Activated CD8-positive, alpha-beta T cell treated with anti-CD3 and anti-CD28 coated beads for 36 hours (primary cell): ENCODE measurements around the gene PCP4. TPM values are rescaled to one million over a fixed set of nuclear protein-coding genes. Genes with fewer than 3 reads are reported as not detected.

ENCODE experiments used
- total RNA-seq, 2 experiments: library from RNA; stranded (reverse); gene quantifications; one replicate each; pipeline ENCODE4 v1.2.3, GENCODE V29; 2021

Gene PCP4
- total RNA-seq, 2 experiments from 2014 or later, result not detected

Other genes with a start within 250 kb of the PCP4 start
- not detected for gene IGSF5, start 122.3 kb upstream of the PCP4 start, total RNA-seq